ENCODE measurements around the gene TRABD. TPM values are rescaled to one million over a fixed set of nuclear protein-coding genes. Genes with fewer than 3 reads are reported as not detected.
"Not testable (repeated sequence)": the region's sequence is repeated elsewhere in the genome, so short reads cannot be mapped to it uniquely, and the experiment has no call there.

Gene TRABD
- polyA plus RNA-seq, 3 donors = 25.8 to 79.1 (median 38.9) TPM

DNA sequence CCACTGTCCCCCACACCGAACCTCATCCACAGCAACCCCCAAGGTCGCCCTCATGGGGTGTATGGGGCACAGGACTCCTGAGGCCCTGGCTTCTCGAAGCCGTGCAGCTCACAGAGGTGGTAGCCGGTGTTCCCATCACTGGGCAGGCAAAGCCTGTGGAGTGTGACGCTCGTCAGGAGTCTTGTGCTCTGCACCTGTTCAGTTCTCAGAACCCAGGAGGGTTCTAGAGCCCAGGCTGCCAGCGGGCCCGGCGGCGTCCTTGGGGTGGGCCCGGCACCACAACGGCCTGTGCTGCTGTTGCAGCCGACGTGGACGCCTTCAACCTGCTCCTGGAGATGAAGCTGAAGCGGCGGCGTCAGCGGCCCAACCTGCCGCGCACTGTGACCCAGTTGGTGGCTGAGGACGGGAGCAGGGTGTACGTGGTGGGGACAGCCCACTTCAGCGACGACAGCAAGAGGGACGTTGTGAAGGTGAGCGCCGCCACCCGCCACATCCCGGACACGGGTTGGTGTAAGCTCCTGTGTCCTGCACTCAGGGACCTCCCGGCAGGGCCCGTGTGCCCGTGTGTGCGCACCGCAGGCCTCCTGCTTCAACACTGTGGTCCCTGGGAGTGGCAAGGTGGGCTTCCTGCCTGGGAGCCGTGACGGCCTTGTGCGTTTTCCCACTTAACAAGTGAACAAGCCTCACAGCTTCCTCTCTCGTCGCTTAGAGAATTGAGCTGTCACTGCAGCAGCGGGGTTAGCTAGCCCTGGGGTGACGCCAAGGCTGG is 8.5 kb downstream of the TRABD start:
- WGBS, 3 donors = 71 to 94% (median 94%) methylated on average over 40 to 44 of the region's 44 CpGs
- H3K27ac ChIP-seq (ENCODE audit: low read depth, low read length) = no peak overlapping the region

DNA sequence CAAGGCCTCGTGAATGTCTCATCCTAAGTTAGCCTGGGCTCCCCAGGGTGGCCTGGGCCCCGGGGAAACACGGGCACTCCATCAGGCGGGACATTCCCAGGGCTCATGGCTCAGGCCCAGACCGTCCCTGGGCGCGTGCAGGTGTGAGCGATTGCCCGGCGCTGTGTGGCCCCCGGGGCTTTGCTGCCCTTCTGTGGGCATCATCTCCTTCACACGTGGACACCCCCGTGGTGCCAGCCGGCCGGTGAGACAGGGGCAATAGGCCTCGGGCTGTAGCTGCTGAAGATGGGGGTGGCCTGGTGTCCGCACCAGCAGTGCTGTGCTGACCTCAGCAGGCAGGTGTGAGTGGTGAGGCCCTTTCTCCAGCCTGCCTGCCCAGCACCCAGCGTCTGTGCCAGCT is 10.5 kb downstream of the TRABD start:
- H3K27ac ChIP-seq (ENCODE audit: low read depth, low read length) = no peak overlapping the region
- 85 to 93% (median 88%) methylated on average over 18 of the region's 18 CpGs for WGBS, 3 donors

DNA sequence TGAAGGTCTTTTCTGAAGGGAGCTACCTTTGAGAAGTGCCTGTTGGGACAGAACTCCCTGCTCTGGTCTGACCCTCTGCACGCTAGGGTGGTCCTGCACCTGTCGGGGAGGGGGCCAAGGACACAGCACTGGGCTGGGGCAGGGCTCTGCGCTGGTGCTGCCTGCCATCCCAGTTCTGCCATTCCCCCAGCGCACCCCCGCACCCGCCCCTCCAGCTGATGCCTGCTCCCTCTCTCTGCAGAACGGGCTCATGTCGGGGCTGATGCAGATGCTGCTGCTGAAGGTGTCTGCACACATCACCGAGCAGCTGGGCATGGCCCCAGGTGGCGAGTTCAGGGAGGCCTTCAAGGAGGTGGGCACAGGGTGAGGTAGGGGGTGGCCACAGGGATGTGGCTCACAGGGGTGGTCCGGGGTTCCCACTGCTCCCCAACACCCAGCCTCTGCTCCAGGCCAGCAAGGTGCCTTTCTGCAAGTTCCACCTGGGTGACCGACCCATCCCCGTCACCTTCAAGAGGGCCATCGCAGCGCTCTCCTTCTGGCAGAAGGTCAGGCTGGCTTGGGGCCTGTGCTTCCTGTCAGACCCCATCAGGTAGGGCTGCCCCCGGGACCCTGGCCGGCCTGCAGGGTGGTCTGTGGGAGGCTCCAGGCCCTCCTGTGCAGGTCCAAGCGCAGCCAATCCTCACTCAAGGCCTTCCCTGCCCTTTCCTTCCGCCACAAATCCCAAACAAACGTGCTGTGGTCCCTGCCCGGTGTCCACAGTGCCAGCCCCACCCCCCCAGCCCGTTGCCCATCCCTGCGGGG is 11.5 kb downstream of the TRABD start:
- 87 to 89% (median 89%) methylated on average over 23 of the region's 23 CpGs for WGBS, 3 donors
- H3K27ac ChIP-seq (ENCODE audit: low read depth, low read length) = no peak overlapping the region

DNA sequence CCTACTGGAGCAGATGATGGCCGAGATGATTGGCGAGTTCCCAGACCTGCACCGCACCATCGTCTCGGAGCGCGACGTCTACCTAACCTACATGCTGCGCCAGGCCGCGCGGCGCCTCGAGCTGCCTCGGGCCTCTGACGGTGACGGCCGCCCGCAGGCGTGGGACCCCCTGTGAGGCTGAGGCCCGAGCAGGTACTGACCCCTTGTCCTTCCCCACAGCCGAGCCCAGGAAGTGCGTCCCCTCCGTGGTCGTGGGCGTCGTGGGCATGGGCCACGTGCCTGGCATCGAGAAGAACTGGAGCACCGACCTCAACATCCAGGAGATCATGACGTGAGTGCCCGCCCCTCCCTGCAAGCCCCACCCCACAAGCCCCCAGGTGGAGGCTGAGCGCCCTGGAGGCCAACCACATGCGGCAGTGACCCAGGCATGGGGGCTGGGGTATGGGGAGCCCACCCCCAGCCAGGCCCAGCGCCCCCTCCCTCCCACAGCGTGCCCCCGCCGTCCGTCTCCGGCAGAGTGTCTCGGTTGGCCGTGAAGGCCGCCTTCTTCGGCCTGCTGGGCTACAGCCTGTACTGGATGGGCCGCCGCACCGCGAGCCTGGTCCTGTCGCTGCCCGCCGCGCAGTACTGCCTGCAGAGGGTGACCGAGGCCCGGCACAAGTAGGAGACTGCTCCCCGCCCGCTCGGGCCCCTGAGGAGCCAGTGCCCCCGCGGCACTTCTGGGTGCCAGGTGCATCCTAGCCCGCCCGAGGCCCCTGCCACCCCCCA is 12.3 kb downstream of the TRABD start:
- no peak overlapping the region for H3K27ac ChIP-seq (ENCODE audit: low read depth, low read length)
- WGBS, 3 donors = 94 to 95% (median 94%) methylated on average over 52 to 61 of the region's 61 CpGs

DNA sequence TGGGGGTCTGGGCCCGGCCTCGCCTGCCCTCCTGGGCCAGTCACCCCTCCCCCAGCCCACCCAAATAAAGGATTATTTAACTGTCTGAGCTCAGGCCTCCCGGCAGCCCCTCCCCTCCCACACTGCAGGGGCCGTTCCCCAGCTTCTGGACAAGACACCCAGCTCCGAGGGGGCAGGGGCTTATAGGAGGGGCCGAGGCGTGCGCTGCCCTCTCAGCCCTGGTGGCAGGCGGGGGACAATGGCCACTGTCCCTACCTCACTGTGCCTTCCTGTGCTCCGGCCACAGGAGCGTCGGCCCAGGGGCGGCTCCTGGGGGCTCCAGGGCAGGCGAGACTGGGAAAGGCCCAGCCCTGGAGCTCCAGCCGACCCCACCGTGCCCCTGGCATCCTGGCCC is 12.9 kb downstream of the TRABD start:
- WGBS, 3 donors = 91 to 94% (median 93%) methylated on average over 10 to 16 of the region's 16 CpGs

DNA sequence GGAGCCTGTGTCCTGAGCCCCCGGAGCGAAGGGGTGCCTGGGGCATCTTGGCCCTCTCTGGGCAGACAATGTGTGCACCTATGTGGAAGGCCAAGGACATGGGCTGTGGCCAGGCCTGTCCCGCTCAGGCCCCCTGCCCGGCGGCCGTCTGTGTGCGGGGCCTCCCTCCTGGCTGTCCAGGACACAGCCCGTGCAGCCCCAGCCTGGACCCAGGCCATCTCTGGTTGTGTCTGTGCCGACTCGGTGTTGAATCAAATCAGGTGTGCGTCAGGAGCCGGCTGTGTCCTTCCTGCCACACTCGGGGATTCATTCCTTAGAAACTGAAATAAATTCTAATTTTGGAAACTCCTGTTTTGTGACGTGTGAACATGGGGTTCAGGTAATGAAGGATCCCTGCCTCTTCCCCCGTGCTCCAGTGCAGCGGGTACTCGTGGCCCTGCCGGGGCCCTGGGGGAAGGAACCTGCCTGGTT is 13.6 kb downstream of the TRABD start:
- 74 to 86% (median 83%) methylated on average over 17 to 18 of the region's 18 CpGs for WGBS, 3 donors
- no peak overlapping the region for H3K27ac ChIP-seq (ENCODE audit: low read depth, low read length)

More for the DNA sequence above, 12.9 kb downstream of the TRABD start:
- H3K27ac ChIP-seq (ENCODE audit: low read depth, low read length) = no peak overlapping the region

DNA sequence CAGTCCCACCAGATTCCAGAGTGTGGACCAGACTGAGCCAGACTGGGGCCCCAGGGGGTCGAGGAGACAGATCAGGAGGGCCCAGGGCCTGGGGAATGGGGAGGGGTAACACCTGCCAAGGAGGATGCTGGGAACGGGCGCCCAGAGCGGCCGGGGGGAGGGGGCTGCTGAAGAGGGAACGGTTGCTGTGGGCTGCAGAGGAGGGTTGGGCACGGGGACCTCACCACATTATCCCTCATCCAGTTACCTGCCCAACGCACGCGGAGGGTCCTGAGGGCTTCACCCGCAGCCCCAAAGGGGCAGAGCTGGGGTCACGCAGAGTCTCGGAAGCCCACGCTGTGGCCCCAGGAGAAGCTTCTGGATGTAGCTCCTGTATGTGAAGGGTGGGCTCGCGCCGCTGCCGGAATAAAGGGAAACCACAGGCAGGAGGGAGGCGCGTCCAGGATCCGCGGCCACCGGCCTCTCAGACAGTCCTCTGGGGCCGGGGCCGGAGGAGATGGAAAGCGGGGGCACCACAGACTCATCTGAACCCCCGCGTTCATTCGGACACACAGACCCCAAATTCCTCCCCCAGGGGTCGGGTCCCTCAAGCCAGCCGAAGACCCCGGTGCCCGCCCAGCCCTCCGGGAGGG is 14.2 kb downstream of the TRABD start:
- WGBS, 3 donors = 9 to 19% (median 12%) methylated on average over 29 to 34 of the region's 34 CpGs
- H3K27ac ChIP-seq (ENCODE audit: low read depth, low read length) = peak overlapping the region; percentile 26

DNA sequence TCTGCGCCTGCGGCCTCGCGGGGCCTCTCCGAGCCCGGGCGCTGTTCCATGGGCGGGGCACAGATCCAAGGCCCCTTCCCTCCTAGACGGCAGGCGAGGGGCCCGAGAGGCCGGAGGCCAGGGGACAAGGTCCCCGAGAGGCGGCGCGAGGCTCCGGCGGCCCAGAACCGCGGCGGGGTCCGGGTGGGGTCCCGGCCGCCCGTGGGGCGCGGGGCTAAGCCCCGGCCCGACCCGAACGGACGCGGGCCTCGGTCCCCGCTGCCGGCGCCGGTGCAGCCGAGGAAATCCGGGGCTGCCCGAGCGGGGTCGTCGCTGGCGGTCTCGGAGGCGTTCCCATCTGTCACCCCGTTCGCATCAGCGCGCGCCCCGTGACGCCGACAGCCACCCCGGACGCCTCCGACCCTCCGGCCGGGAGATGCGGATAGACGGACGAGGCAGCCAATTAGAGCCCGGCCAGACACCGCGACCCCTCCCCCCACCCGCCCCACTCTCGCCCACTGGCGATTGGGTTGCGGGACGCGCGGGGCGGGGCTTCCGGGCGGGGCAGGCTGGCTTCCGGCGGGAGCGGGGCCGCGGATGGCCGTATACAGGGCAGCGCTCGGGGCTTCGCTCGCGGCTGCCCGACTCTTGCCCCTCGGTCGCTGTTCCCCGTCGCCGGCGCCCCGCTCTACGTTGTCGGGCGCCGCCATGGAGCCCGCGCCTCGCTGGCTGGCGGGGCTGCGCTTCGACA is 14.9 kb downstream of the TRABD start, which contains the start of gene SELENOO:
Gene SELENOO, plus strand, starts transcription at position 551 of the 730 bp plus-strand sequence. Its CDS starts 26 bp downstream, at position 577.
- peak within 1 kb of the TSS; percentile 26 for H3K27ac ChIP-seq (ENCODE audit: low read depth, low read length)
- 0% methylated on average over 47 to 105 of the region's 105 CpGs for WGBS, 3 donors

DNA sequence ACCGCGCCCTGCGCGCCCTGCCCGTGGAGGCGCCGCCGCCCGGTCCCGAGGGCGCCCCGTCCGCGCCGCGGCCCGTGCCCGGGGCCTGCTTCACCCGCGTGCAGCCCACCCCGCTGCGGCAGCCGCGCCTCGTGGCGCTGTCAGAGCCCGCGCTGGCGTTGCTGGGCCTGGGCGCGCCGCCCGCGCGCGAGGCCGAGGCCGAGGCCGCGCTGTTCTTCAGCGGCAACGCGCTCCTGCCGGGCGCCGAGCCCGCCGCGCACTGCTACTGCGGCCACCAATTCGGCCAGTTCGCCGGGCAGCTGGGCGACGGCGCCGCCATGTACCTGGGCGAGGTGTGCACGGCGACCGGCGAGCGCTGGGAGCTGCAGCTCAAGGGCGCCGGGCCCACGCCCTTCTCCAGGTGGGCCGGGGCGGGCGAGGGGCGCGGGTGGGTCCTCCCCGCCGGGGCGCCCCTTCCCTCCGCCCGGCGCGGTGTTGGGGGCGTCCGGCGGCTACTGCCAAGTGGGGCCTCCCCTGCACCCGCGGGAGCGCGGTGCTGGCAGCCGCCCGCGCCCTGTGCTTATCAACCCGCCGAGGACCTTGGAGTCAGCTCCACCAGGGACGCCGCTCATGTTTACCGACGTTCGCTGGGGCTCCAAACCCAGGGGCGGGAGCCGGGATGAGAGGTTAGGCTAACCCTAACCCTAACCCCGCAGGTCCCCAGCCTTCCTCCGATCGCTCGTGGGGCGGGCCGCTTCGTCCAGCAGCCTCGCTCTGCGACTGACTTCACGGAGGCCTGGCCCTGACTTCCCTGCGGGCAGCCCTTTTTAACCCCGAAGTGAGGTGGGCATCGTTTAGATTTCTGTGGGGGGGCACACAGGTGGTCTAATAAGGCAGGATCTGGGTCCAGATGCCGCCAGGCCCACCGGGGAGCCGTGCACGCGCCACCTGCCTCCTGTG is 15.7 kb downstream of the TRABD start:
- WGBS, 3 donors = 1 to 4% (median 2%) methylated on average over 69 to 115 of the region's 115 CpGs
- H3K27ac ChIP-seq (ENCODE audit: low read depth, low read length) = no peak overlapping the region

DNA sequence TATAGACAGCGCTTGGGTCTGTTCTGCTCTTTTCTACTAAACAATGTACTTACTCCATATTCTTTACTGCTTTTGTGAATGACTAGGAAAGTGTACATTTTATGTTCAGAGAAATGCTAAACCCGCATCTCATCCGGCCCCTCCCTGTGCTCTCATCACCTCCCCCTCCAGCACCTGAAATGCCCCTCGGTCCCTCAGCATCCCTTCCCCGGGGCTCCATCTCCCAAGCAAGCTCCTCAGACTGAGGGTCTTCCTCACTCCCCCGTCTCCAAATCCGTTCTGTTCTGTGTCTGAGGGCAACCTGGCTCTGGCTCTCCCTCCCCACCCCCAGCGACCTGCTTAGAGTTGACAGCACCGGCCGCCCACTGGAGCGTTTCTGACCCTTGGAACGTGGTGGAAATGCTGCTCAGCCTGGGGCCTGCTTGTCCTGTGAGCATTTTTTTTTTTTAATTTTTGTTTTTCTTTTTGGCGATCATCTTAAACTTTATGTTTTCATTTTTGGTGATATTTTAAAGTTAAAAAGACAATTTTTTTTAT is 16.5 kb downstream of the TRABD start:
- H3K27ac ChIP-seq (ENCODE audit: low read depth, low read length) = no peak overlapping the region
- 42 to 79% (median 71%) methylated on average over 13 of the region's 13 CpGs for WGBS, 3 donors

DNA sequence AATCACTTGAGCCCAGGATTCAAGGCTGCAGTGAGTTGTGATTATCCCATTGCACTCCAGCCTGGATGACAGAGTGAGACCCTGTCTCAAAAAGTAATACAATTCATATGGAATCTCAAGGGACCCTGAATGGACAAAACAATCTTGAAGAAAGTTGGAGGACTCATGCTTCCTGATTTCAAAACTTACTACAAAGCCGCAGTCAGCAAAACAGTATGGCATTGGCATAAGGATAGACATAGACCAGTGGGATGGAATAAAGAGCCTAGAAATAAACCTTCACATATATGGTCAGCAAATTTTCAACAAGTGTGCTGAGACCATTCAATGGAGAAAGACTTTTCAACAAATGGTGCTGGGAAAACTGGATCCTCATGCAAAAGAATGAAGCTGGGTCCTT is 17.6 kb downstream of the TRABD start:
- H3K27ac ChIP-seq (ENCODE audit: low read depth, low read length) = no peak overlapping the region
- 95 to 100% (median 95%) methylated on average over 1 of the region's 1 CpG for WGBS, 3 donors

DNA sequence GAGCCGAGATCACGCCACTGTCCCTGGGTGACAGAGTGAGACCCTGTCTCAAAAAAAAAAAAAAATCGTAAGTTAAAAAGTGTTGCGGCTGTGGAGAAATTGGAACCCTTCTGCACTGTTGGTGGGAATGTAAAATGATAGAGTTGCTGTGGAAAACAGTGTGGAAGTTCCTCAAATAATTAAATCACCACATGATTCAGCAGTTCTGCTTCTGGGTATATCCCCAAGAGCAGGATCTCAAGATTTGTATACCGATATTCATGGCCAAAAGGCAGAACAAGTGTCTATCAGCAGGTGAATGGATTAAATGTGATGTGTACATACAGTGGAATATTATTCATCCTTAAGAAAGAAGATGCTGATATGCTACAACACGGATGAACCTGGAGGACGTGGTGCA is 18.9 kb downstream of the TRABD start:
- 78 to 91% (median 82%) methylated on average over 7 of the region's 7 CpGs for WGBS, 3 donors
- H3K27ac ChIP-seq (ENCODE audit: low read depth, low read length) = no peak overlapping the region

DNA sequence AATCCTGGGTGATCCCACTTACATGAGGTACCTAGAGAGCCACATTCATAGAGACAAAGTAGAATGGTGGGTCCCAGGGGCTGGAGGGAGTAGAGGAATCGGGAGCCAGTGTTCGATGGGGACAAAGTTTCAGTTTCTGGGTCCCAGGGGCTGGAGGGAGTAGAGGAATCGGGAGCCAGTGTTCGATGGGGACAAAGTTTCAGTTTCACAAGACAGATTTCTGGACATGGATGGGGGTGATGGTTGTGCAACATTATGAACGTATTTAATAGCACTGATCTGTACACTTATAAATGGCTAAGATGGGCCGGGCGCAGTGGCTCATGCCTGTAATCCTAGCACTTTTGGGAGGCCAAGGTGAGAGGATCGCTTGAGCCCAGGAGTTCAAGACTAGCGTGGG is 19.3 kb downstream of the TRABD start:
- not testable (repeated sequence) for H3K27ac ChIP-seq (ENCODE audit: low read depth, low read length)
- 76 to 85% (median 77%) methylated on average over 9 of the region's 9 CpGs for WGBS, 3 donors

DNA sequence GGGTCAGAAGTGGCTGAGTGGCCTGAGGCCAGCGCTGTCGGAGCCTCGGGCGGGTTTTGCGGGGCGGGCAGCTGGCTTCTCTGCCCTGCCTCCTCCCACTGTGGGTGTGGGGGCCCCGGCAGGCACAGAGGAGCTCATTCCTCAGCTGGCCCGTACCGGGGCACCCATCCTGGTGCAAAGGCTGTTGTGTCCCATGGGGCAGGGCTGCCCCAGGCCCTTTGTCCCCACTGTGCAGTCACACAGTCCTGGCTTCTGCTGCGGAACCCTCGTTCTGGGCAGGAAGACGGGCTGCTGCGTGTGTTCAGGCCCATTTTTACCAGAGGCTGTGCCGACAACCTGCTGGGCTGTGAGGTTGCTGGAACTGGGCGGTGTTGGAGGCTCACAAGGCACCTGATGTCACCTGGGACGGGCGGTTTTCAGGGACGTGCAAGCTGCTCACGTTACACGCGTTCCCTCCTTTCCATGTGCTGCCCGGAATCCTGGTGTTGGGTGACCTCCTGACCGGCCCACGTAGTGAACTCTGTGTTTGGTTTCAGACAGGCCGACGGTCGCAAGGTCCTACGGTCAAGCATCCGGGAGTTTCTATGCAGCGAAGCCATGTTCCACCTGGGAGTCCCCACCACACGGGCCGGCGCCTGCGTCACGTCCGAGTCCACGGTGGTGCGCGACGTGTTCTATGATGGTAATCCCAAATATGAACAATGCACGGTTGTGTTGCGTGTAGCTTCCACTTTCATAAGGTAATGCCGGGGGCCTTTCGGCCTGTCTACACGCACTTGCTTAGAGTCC is 20.3 kb downstream of the TRABD start:
- 91% methylated on average over 45 of the region's 45 CpGs for WGBS, 3 donors
- H3K27ac ChIP-seq (ENCODE audit: low read depth, low read length) = no peak overlapping the region

DNA sequence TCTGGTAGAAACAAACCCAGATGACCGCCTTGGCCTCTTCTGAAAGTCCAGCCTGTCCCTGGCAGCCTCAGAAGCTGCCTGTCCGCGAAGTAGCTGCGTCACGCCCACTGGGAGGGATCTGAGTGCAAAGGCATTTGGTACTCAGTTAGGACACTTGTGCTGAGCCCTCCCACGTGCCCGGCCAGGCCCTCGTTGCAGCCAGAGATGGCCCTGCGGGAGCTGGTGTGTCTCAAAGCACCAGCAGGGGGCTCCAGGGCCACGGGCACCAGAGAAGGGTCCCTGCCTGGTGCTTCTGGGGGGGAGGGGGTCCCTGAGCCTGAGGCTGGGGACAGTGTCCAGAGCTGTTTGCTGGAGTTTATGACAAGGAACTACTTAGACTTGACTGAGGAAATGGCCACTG is 20.9 kb downstream of the TRABD start:
- 41 to 48% (median 45%) methylated on average over 10 of the region's 10 CpGs for WGBS, 3 donors
- no peak overlapping the region for H3K27ac ChIP-seq (ENCODE audit: low read depth, low read length)
